B cell (primary cell): ENCODE results near the gene FBXO44. TPM values are rescaled to one million over a fixed set of nuclear protein-coding genes. Genes with fewer than 3 reads are reported as not detected.

ENCODE experiments used
- ATAC-seq: fragments of 200-7000 bp; cut with Tn5 transposase; one replicate; pipeline ENCODE4 v1.10.0; 2021; ENCODE audit warnings: low read depth, mild to moderate bottlenecking, moderate number of reproducible peaks, moderate library complexity
- CTCF ChIA-PET: fragments of 350-600 bp; sonication (Branson Sonifier 250); formaldehyde crosslinking; loops from one replicate; lab custom pipeline; 2021; ENCODE audit warnings: antibody characterized with exemption, inconsistent platforms; lab: Charles Lee
- POLR2A ChIA-PET: fragments of 350-600 bp; sonication (Branson Sonifier 250); formaldehyde crosslinking; loops from one replicate; lab custom pipeline; 2021; ENCODE audit warnings: antibody characterized with exemption; lab: Charles Lee
- DNase-seq: peaks from one replicate; pipeline ENCODE4 v3.0.0; 2013
- H2AFZ ChIP-seq: 2 replicates; pipeline ENCODE4 v1.6.1; 2012; ENCODE audit warnings: mild to moderate bottlenecking, low read depth, low read length; ENCODE audit not compliant: insufficient read depth, poor library complexity, severe bottlenecking
- H3K27ac ChIP-seq, 2 donors: 1 replicate in 1 of 2; 2 replicates in 1 of 2; pipeline ENCODE4 v1.5.1; 2012 to 2013; ENCODE audit warnings: low read length in 2 of 2, mild to moderate bottlenecking in 2 of 2, moderate library complexity in 1 of 2
- H3K27me3 ChIP-seq, 4 experiments: fragments of 200-600 bp in 1 of 4; sonication (generic) in 1 of 4; replicated peaks in 1 of 4; 1 replicate in 2 of 4; 2 replicates in 2 of 4; pipeline versions ENCODE4 v1.6.1 to v1.7.0; 2013 to 2016; ENCODE audit warnings: low read length in 3 of 4, mild to moderate bottlenecking in 2 of 4, mixed read lengths in 1 of 4, moderate library complexity in 1 of 4; ENCODE audit not compliant: insufficient read depth in 4 of 4, control insufficient read depth in 3 of 4; ENCODE audit errors: control extremely low read depth in 1 of 4
- H3K36me3 ChIP-seq, 2 experiments: replicated peaks in 1 of 2; 1 replicate in 1 of 2; 2 replicates in 1 of 2; pipeline versions ENCODE4 v1.6.1 to v1.7.1; 2013; ENCODE audit warnings: low read length in 1 of 2; ENCODE audit not compliant: insufficient read depth in 2 of 2, control insufficient read depth in 1 of 2; ENCODE audit errors: control extremely low read depth in 1 of 2, extremely low read depth in 1 of 2
- H3K4me1 ChIP-seq, 2 donors: fragments of 200-600 bp in 1 of 2; sonication (generic) in 1 of 2; 1 replicate in 1 of 2; 2 replicates in 1 of 2; pipeline versions ENCODE4 v1.5.1 to v1.6.1; 2013 to 2017; ENCODE audit warnings: low read length in 2 of 2; ENCODE audit not compliant: control insufficient read depth in 2 of 2, insufficient read depth in 2 of 2
- H3K4me2 ChIP-seq: replicated peaks from 2 replicates; pipeline ENCODE3; 2012; ENCODE audit warnings: mild to moderate bottlenecking, low read depth, low read length; ENCODE audit not compliant: poor library complexity, severe bottlenecking
- H3K4me3 ChIP-seq, 5 experiments: fragments of 200-600 bp in 1 of 5; sonication (generic) in 1 of 5; 1 replicate in 3 of 5; 2 replicates in 2 of 5; pipeline versions ENCODE4 v1.5.1 to v1.7.0; 2011 to 2016; ENCODE audit warnings: low read length in 4 of 5, mild to moderate bottlenecking in 4 of 5, low read depth in 2 of 5, control low read depth in 1 of 5, moderate library complexity in 1 of 5; ENCODE audit not compliant: insufficient read depth in 1 of 5; ENCODE audit errors: control extremely low read depth in 1 of 5, extremely low read depth in 1 of 5
- H3K79me2 ChIP-seq: fragments of 200-600 bp; sonication (generic); one replicate; pipeline ENCODE4 v1.6.0; 2016; ENCODE audit warnings: low read length; ENCODE audit not compliant: control insufficient read depth, insufficient read depth
- H3K9ac ChIP-seq: fragments of 200-600 bp; sonication (generic); 2 replicates; pipeline ENCODE4 v1.6.1; 2017; ENCODE audit warnings: mild to moderate bottlenecking, low read length, moderate library complexity
- H3K9me3 ChIP-seq, 3 donors: one replicate each; pipeline versions ENCODE4 v1.6.1 to v1.7.1; 2013; ENCODE audit warnings: low read length in 2 of 3; ENCODE audit not compliant: control insufficient read depth in 2 of 3, insufficient read depth in 1 of 3; ENCODE audit errors: control extremely low read depth in 1 of 3
- H4K20me1 ChIP-seq: 2 replicates; pipeline ENCODE4 v1.6.0; 2012; ENCODE audit warnings: mild to moderate bottlenecking, low read length; ENCODE audit not compliant: insufficient read depth, control insufficient read depth, poor library complexity, severe bottlenecking
- H3K27ac Mint-ChIP-seq: one replicate; pipeline ENCODE4 v1.8.0; 2021; ENCODE audit warnings: mixed read lengths
- H3K27me3 Mint-ChIP-seq: one replicate; pipeline ENCODE4 v1.8.0; 2021; ENCODE audit warnings: mixed read lengths
- H3K4me1 Mint-ChIP-seq: one replicate; pipeline ENCODE4 v1.8.0; 2021; ENCODE audit warnings: mixed read lengths
- H3K4me3 Mint-ChIP-seq: one replicate; pipeline ENCODE4 v1.8.0; 2021; ENCODE audit warnings: mixed read lengths
- H3K9me3 Mint-ChIP-seq: one replicate; pipeline ENCODE4 v1.8.0; 2022; ENCODE audit warnings: mixed read lengths; ENCODE audit not compliant: insufficient read depth
- CTCF ChIP-seq: fragments of 200-600 bp; IDR thresholded peaks from one replicate; pipeline ENCODE4 v1.8.0; 2022; ENCODE audit warnings: antibody characterized with exemption, mild to moderate bottlenecking
- EZH2 ChIP-seq: IDR thresholded peaks from 2 replicates; pipeline ENCODE4 v1.6.1; 2012; ENCODE audit warnings: borderline replicate concordance, low read depth, mild to moderate bottlenecking, moderate library complexity, low read length; ENCODE audit not compliant: insufficient read depth, poor library complexity, severe bottlenecking
- WGBS: methylation state at CpG from one replicate; pipeline ENCODE4 v1.1.5; 2013; ENCODE audit warnings: missing lambda C conversion rate; ENCODE audit not compliant: insufficient coverage; 5-methylcytosine and 5-hydroxymethylcytosine counted together
- intact Hi-C: fragments of 100-400 bp; cut with micrococcal nuclease; formaldehyde crosslinking; loops from one replicate; pipeline ENCODE4 v1.10.0; 2022
- polyA plus RNA-seq: library from polyadenylated mRNA; depleted of rRNA; stranded (reverse); fragments of >200 nt; gene quantifications from 2 replicates; pipeline ENCODE4 v1.2.3, GENCODE V29; 2012
- total RNA-seq, 2 donors: library from RNA; stranded (reverse); fragments of 120-200 nt in 1 of 2; gene quantifications; 1 replicate in 1 of 2; 2 replicates in 1 of 2; pipeline versions ENCODE4 v1.2.3 to v1.2.4, GENCODE V29; 2013 to 2022

The FBXO44 gene
- total and polyA plus RNA-seq, 2 donors (not counting 1 experiment from before 2014, with no cell fraction given): 61.5 to 101 TPM

- no peak overlapping the region for H3K27ac Mint-ChIP-seq
- no peaks in the 10 kb centered on the region for H3K9me3 Mint-ChIP-seq
- H3K27me3 Mint-ChIP-seq: peaks cover 13% of the 10 kb centered on the region
- 90% methylated on average over 14 of the region's 14 CpGs for WGBS
- Histone ChIP-seq H3K9ac (no peak overlapping the region), H3K4me2 (no peak overlapping the region), H4K20me1 (no peaks in the 10 kb centered on the region), H3K27ac (no peak overlapping the region), H3K27me3 (peaks cover 0 to 9% (median 0%) of the 10 kb centered on the region in 4 experiments), H3K9me3 (no peaks in the 10 kb centered on the region), H2AFZ (no peak overlapping the region), H3K4me3 (no peak overlapping the region), H3K36me3 (no peaks in the 10 kb centered on the region), H3K79me2 (no peaks in the 10 kb centered on the region), H3K4me1 (no peaks in the 10 kb centered on the region)
- POLR2A ChIA-PET: no interaction called here
- intact Hi-C loops: no loop called here
- CTCF ChIA-PET: no interaction called here
- TF ChIP-seq CTCF: no peak
- no peak for TF ChIP-seq EZH2
- ATAC-seq: no peak
- no peak for DNase-seq
- H3K4me3 Mint-ChIP-seq: no peak overlapping the region
- H3K4me1 Mint-ChIP-seq: no peaks in the 10 kb centered on the region
Measured at GRCh38 chr1:11706292-11706691, 51.6 kb downstream of the FBXO44 start.

GRCh38 chr1:11707621-11708276 is 53.1 kb downstream of the FBXO44 start:
- Histone ChIP-seq H3K4me1 (no peaks in the 10 kb centered on the region), H3K4me3 (no peak overlapping the region), H3K27ac (no peak overlapping the region), H3K79me2 (no peaks in the 10 kb centered on the region), H2AFZ (no peak overlapping the region), H3K9me3 (no peaks in the 10 kb centered on the region), H4K20me1 (no peaks in the 10 kb centered on the region), H3K4me2 (no peak overlapping the region), H3K27me3 (peaks cover 0 to 12% (median 0%) of the 10 kb centered on the region in 4 experiments), H3K36me3 (no peaks in the 10 kb centered on the region), H3K9ac (no peak overlapping the region)
- no peak for DNase-seq
- Mint-ChIP-seq H3K4me1 (no peaks in the 10 kb centered on the region), H3K4me3 (no peak overlapping the region), H3K27ac (no peak overlapping the region), H3K9me3 (no peaks in the 10 kb centered on the region), H3K27me3 (peaks cover 13% of the 10 kb centered on the region)
- no peak for TF ChIP-seq EZH2
- no peak for TF ChIP-seq CTCF
- ChIA-PET POLR2A (no interaction called here), CTCF (interaction anchor here (0.9 to 2.2 kb wide), 2 partner anchors 12 to 57 kb away, joined by 3 to 7 read pairs; no protein-coding TSS in a partner anchor)
- intact Hi-C loops: no loop called here
- no peak for ATAC-seq
- 51% methylated on average over 15 of the region's 17 CpGs for whole genome bisulfite sequencing
